Jurkat, Clone E6-1 (cell line): ENCODE data around the gene CFAP119.

Experiments
- DNase-seq: peaks from one replicate; pipeline ENCODE4 v3.0.0-alpha.2; 2011; ENCODE audit warnings: low read depth, low spot score
- H3K4me3 ChIP-seq: 2 replicates; pipeline ENCODE4 v1.5.1; 2011; ENCODE audit warnings: mild to moderate bottlenecking, low read length, control low read depth, moderate library complexity

The CFAP119 gene

GRCh38 chr16:30747331-30747730 is 14.5 kb downstream of the CFAP119 start:
- H3K4me3 ChIP-seq = peak overlapping the region; percentile 74
- DNase-seq = no peak

DNA sequence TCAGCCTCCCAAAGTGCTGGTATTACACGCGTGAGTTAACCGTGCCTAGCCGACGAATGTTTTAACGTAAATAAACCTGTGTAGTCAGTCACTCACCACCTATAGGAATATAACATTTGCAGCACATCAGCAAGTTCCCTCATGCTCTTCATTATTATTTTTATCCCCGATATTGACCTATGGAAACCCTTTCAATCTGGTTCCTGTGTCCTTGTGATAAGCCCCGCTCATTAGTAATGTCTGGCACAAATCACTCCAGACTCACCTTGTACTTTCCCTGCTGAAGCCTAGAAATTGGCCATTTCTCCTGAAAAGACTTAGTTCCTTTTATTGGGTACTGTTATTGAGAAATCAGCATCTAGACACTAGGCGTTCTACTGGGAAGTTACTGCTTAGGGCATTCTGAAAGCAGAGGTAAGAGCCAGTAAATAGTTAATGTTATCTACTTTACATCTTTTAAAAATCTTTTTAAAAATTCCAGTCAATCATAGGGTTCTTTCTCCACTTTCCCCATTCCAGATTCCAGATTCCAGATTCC is 15.2 kb downstream of the CFAP119 start:
- no peak for DNase-seq

GRCh38 chr16:30745082-30745481 is 16.8 kb downstream of the CFAP119 start:
- H3K4me3 ChIP-seq = no peak overlapping the region
- DNase-seq = no peak

More for the DNA sequence above, 15.2 kb downstream of the CFAP119 start:
- H3K4me3 ChIP-seq = no peak overlapping the region

- H3K4me3 ChIP-seq = no peak overlapping the region
- no peak for DNase-seq
Observed at GRCh38 chr16:30744183-30744582, 17.7 kb downstream of the CFAP119 start.

- H3K4me3 ChIP-seq = no peak overlapping the region
- no peak for DNase-seq
Observed at GRCh38 chr16:30743716-30744115, 18.1 kb downstream of the CFAP119 start.

DNA sequence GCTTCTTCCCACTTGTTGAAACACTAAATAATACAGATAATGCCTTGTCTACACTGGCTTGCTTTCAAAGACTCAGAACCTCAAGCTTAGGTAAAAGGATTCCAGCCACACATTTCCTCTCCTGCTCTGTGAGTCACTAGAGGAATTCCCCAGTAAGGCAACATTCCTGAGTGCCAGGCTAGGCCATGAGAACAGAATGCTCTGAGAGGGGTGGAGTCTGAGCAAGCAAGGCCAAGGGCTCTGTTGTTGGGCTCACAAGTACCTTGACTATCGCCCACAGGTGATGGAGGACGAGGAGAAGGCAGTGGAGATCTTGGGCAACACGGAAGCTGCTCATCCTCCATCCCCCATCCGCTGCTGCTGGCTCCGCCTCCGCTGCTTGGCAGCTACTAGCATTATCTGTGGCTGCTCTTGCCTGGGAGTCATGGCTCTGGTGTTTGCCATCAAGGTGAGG is 20.4 kb downstream of the CFAP119 start:
- no peak overlapping the region for H3K4me3 ChIP-seq
- DNase-seq = no peak

DNA sequence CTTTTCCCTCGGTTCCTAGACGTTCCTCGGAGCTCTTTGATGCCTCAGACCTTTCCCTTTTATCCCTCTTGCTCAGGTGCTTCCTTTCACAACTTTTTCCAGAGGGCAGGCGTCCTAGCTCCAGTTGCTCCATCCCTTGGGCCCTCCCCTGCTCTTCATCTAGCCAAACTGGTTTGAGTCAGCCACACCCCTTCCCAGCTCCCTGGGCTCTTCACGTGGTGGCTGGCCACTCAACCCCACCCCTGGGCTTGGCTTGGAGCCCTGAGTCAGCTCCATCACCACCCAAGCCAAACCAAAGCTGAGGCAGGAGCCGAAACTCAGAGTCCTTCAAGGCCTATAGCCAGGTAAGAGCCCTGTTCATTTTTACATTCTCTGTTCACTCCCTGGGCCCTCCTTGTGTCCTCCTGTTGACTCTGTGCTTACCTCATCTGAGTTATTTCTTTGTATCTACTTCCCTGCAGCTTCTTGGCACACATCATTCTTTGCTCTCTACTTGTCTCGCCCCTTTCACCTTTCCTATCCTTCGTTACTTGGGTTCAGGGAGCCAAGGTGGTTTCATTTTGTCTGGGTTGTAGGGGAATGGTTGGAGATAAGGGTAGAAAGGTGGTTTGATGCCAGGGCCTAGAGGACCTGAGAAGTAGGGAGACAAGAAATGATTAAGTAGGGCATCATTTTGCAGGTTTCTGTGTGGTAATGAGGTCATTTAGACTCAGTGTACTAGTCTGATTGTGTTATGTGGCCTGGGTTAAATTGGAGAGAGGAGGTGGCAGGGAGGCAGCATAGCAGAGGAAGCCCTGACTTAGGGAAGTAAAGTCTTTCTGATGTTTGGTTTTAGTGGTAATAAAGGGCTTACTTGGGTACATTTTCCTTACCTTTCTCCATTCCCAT is 21.3 kb downstream of the CFAP119 start:
- H3K4me3 ChIP-seq = no peak overlapping the region
- no peak for DNase-seq

DNA sequence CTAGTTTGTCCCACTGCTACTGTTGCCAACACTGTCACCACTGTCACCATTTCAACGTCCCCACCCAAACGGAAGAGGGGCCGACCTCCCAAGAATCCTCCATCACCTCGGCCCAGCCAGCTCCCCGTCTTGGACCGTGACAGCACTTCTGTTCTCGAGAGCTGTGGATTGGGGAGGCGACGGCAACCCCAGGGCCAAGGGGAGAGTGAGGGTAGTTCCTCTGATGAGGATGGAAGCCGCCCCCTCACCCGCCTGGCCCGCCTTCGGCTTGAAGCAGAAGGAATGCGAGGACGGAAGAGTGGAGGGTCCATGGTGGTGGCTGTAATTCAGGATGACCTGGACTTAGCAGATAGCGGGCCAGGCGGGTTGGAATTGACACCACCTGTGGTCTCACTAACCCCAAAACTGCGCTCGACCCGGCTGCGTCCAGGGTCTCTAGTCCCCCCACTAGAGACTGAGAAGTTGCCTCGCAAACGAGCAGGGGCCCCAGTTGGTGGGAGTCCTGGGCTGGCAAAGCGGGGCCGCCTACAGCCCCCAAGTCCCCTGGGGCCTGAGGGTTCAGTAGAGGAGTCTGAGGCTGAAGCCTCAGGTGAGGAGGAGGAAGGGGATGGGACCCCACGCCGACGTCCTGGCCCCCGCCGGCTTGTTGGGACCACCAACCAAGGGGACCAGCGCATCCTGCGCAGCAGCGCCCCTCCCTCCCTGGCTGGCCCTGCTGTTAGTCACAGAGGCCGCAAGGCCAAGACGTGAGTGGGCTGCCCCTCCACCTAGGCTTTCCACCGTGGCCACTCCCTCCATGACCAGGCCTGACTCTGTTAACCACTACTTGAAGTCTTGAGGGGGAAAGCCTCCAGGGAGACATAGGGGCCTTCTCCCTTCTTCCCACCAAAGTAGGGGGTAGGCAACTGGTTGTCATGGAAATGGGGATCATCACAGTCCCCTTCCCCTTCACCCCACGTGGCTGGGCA is 22.6 kb downstream of the CFAP119 start:
- DNase-seq = no peak
- no peak overlapping the region for H3K4me3 ChIP-seq

GRCh38 chr16:30737794-30738648 is 23.8 kb downstream of the CFAP119 start:
- no peak overlapping the region for H3K4me3 ChIP-seq
- no peak for DNase-seq

- no peak overlapping the region for H3K4me3 ChIP-seq
- DNase-seq = no peak
Observed at GRCh38 chr16:30736995-30737793, 24.7 kb downstream of the CFAP119 start.

DNA sequence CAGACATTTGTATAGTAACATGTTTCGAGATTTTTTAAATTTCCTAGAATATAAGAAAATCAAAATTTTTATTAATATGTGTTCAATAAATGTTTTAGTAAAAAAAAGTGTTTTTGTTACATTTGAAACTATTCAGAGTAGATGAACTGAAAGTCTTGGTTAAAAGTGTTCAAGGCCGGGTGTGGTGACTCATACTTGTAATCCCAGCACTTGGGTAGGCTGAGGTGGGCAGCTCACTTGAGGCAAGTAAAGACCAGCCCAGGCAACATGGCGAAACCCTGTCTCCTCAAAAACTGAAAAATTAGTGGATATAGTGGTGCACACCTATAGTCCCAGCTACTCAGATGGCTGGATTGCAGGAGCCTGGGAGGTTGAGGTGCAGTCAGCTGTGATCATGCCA is 30.5 kb downstream of the CFAP119 start:
- no peak overlapping the region for H3K4me3 ChIP-seq

GRCh38 chr16:30728899-30729672 is 32.8 kb downstream of the CFAP119 start:
- H3K4me3 ChIP-seq = no peak overlapping the region
- no peak for DNase-seq

More for the DNA sequence above, 30.5 kb downstream of the CFAP119 start:
- DNase-seq = no peak

GRCh38 chr16:30728321-30728720 is 33.5 kb downstream of the CFAP119 start:
- no peak for DNase-seq
- H3K4me3 ChIP-seq = no peak overlapping the region

DNA sequence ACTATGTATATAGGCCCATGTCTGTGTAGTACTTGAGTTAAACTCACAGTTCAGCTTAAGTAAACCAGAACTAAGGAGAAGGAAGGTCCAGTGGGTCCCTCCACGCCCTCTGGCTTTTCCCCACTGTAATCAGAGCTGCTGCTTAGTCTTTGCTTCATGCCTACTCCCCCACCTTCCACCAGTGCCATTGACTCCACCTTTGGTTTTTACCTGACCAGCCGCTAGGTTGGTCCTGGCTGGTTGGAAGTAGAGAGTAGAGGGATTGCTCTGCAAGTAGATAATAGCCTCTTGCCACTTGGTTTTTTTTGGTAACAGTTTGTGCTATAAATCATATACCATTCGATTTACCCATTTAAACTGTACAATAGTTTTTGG is 36.5 kb downstream of the CFAP119 start:
- DNase-seq = no peak
- H3K4me3 ChIP-seq = no peak overlapping the region

GRCh38 chr16:30724641-30725417 is 37.0 kb downstream of the CFAP119 start:
- no peak for DNase-seq
- H3K4me3 ChIP-seq = no peak overlapping the region

DNA sequence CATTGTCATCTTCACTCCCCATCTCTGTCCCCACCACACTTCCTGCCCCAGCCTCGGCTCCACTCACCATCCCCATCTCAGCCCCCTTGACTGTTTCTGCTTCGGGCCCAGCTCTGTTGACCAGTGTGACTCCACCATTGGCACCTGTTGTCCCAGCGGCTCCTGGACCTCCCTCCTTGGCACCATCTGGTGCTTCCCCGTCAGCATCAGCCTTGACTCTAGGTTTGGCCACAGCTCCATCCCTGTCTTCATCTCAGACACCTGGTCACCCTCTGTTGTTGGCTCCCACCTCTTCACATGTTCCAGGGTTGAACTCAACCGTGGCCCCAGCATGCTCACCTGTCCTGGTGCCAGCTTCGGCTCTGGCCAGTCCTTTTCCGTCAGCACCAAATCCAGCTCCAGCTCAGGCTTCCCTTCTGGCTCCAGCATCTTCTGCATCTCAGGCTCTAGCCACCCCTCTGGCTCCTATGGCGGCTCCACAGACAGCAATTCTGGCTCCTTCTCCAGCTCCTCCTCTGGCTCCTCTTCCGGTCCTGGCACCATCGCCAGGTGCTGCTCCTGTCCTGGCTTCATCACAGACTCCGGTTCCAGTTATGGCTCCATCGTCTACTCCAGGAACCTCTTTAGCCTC is 38.0 kb downstream of the CFAP119 start:
- DNase-seq = no peak
- H3K4me3 ChIP-seq = no peak overlapping the region
